GM21786 (cell line): ENCODE results near the gene ZBTB16.

Experiments used
- ATAC-seq: cut with Tn5 transposase; IDR thresholded peaks from one replicate; pipeline ENCODE4 v1.9.1; 2021; ENCODE audit not compliant: unreplicated experiment

Gene ZBTB16

GRCh38 chr11:114200351-114201133, 141.0 kb downstream of the ZBTB16 start:
- no peak for ATAC-seq

GRCh38 chr11:114201219-114201618, 141.7 kb downstream of the ZBTB16 start:
- ATAC-seq = no peak

- no peak for ATAC-seq
Observed at GRCh38 chr11:114202011-114202609, 142.6 kb downstream of the ZBTB16 start.

- ATAC-seq = no peak
Observed at GRCh38 chr11:114207096-114207495, 147.6 kb downstream of the ZBTB16 start.

- ATAC-seq = no peak
Observed at GRCh38 chr11:114208377-114208776, 148.9 kb downstream of the ZBTB16 start.

- ATAC-seq = no peak
Observed at GRCh38 chr11:114209343-114209742, 149.8 kb downstream of the ZBTB16 start.

- ATAC-seq = no peak
Observed at GRCh38 chr11:114209904-114210303, 150.4 kb downstream of the ZBTB16 start.

- ATAC-seq = no peak
Observed at GRCh38 chr11:114211444-114212121, 152.1 kb downstream of the ZBTB16 start.

- ATAC-seq = no peak
Observed at GRCh38 chr11:114213622-114214021, 154.1 kb downstream of the ZBTB16 start.

- no peak for ATAC-seq
Observed at GRCh38 chr11:114215428-114215827, 155.9 kb downstream of the ZBTB16 start.

GRCh38 chr11:114215871-114216795, 156.6 kb downstream of the ZBTB16 start:
- ATAC-seq = no peak

- no peak for ATAC-seq
Observed at GRCh38 chr11:114216796-114217180, 157.3 kb downstream of the ZBTB16 start.

- ATAC-seq = no peak
Observed at GRCh38 chr11:114218508-114218907, 159.0 kb downstream of the ZBTB16 start.

GRCh38 chr11:114219559-114220349, 160.2 kb downstream of the ZBTB16 start:
- no peak for ATAC-seq

- no peak for ATAC-seq
Observed at GRCh38 chr11:114221037-114221436, 161.5 kb downstream of the ZBTB16 start.

GRCh38 chr11:114225661-114226060, 166.2 kb downstream of the ZBTB16 start:
- no peak for ATAC-seq

- ATAC-seq = no peak
Observed at GRCh38 chr11:114226356-114226755, 166.8 kb downstream of the ZBTB16 start.

- ATAC-seq = no peak
Observed at GRCh38 chr11:114228435-114229411, 169.2 kb downstream of the ZBTB16 start.
